Measurements from ENCODE around the gene CBLIF. TPM values are rescaled to one million over a fixed set of nuclear protein-coding genes. Genes with fewer than 3 reads are reported as not detected.

The CBLIF gene
- total RNA-seq, 2 experiments from 2014 or later, result not detected

DNA sequence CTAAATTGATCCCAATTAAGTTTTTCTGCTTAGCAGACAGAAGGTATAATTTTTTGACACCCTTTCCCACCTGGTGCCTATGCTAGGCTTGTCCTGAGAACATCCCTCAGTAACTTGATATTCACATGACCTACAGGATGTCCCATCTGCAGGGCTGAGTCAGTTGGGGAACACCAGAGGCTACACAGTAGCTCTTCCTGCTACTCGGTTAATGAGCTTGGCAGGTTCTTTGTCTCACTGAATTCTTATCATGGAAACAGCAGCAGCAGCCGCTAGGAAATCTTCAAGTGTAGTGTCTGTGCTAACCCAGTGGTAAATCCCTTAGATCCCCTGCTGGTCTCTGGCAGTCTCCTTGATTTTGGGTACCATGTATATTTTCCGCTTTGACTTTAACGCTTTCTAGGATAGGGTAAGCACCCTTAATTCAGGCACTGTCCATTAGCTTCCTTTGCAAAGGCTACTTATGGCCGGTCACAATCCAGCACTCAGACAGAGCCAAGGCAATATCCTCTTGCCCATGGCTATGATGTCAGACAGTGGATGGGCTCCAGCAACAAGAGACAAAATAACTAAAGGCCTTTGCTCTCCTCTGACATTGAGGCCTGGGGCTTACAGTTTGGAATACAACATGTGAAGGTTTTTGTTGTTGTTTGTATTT lies 43.2 kb downstream of the CBLIF start:
- Mint-ChIP-seq H3K4me1 (ENCODE audit: low read depth) (no peaks in the 10 kb centered on the region), H3K27me3 (no peaks in the 10 kb centered on the region), H3K9me3 (no peaks in the 10 kb centered on the region), H3K4me3 (no peak overlapping the region), H3K27ac (no peak overlapping the region), H3K36me3 (ENCODE audit: low read depth) (peaks cover 14% of the 10 kb centered on the region)
- DNase-seq (no peak), ATAC-seq (peak; percentile 34)
- TF ChIP-seq, protein P1, sequence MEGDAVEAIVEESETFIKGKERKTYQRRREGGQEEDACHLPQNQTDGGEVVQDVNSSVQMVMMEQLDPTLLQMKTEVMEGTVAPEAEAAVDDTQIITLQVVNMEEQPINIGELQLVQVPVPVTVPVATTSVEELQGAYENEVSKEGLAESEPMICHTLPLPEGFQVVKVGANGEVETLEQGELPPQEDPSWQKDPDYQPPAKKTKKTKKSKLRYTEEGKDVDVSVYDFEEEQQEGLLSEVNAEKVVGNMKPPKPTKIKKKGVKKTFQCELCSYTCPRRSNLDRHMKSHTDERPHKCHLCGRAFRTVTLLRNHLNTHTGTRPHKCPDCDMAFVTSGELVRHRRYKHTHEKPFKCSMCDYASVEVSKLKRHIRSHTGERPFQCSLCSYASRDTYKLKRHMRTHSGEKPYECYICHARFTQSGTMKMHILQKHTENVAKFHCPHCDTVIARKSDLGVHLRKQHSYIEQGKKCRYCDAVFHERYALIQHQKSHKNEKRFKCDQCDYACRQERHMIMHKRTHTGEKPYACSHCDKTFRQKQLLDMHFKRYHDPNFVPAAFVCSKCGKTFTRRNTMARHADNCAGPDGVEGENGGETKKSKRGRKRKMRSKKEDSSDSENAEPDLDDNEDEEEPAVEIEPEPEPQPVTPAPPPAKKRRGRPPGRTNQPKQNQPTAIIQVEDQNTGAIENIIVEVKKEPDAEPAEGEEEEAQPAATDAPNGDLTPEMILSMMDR (IDR thresholded peaks at IDR 0.05), result no peak
- POLR2A ChIA-PET, result interaction anchor here (1.0 to 1.3 kb wide), 2 partner anchors 8 to 24 kb away, joined by 4 to 5 read pairs; partner anchors contain the start of gene MRPL16
- intact Hi-C loops (cut with micrococcal nuclease), result loop anchor here (1.0 to 10.0 kb wide), 3 partner anchors 48 to 257 kb away; no protein-coding TSS in a partner anchor
- CTCF ChIA-PET, result interaction anchor here (0.6 to 5.2 kb wide), 13 partner anchors 8 to 265 kb away, joined by 3 to 92 read pairs (median 5); partner anchors contain the start of genes MRPL16 and STX3

DNA sequence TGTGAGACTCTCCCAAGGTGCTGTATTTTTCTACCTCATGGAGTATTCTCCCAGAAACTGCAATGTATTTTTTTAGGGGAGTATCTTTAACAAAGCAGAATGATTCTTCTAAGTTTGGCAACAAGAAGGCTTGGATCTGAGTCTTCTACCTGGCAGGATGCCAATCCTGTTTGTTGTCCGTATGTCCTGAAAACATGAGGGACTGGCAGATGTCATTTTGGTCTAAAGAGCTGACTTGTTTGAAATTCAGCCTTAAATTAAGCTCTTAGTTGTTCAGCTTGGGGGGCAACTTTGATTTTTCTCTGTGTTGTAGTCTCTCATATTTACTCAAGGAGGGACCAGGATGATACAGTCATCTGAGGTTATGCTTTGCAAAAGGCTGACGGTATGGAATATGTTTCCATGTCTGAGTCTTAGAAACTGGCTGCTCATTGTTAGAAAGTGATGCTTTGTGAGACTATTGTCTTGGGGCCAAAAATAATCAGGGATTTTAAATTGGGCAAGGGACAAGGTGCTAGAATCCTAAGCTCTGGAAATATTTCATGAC lies 44.1 kb downstream of the CBLIF start:
- intact Hi-C loops (cut with micrococcal nuclease), result loop anchor here (10.0 kb wide), 2 partner anchors 126 to 256 kb away; no protein-coding TSS in a partner anchor
- ChIA-PET POLR2A (interaction anchor here (1.0 to 1.3 kb wide), 2 partner anchors 9 to 23 kb away, joined by 4 to 5 read pairs; partner anchors contain the start of gene MRPL16), CTCF (interaction anchor here (0.6 to 5.2 kb wide), 12 partner anchors 9 to 264 kb away, joined by 3 to 92 read pairs (median 6); partner anchors contain the start of genes MRPL16 and STX3)

DNA sequence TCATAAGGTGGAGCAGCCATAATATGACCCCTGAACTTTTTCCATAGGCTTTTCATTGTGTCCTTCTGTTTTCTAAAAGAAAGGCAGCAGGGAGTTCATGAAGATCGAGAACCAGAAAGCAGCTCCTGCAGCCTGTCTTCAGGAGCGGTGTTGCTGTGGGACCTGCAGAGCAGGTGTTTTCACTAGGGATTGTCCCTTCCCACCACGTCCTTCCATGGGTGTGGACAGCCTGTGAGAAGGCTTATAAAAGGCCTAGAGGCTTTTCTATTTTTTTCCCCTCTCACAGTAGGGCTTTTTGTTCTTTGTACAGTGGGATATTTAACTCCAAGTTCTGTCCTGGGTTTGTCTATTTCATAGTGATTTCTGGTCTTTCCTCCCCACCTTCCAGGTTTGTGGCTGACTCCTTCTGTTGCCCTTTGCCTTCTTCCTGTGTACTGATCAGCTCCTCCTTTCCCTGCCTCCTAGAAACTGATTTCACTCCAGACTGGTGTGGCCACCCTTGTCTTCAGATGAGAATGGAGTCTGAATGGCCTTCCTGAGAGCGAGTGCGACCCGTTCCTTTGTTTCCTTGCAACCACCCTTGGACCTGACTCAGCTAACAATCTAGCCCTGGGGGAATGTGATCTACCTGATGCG lies 44.8 kb downstream of the CBLIF start:
- H3K9me3 Mint-ChIP-seq, result no peaks in the 10 kb centered on the region
- H3K27me3 Mint-ChIP-seq, result no peaks in the 10 kb centered on the region
- TF ChIP-seq, protein P1 (IDR thresholded peaks at IDR 0.05), result no peak
- DNase-seq (no peak), ATAC-seq (no peak)
- ChIA-PET POLR2A (interaction anchor here (0.6 kb wide), 1 partner anchor 17 kb away, joined by 3 read pairs; no protein-coding TSS in a partner anchor), CTCF (interaction anchor here (0.9 to 5.2 kb wide), 5 partner anchors 10 to 263 kb away, joined by 3 to 92 read pairs (median 8); partner anchors contain the start of genes MRPL16 and STX3)
- no peaks in the 10 kb centered on the region for H3K4me1 Mint-ChIP-seq (ENCODE audit: low read depth)
- no peak overlapping the region for H3K27ac Mint-ChIP-seq
- H3K36me3 Mint-ChIP-seq (ENCODE audit: low read depth), result peaks cover 6% of the 10 kb centered on the region
- intact Hi-C loops (cut with micrococcal nuclease), result loop anchor here (10.0 kb wide), 2 partner anchors 126 to 256 kb away; no protein-coding TSS in a partner anchor
- H3K4me3 Mint-ChIP-seq, result no peak overlapping the region

More for the DNA sequence above, 44.1 kb downstream of the CBLIF start:
- DNase-seq (no peak), ATAC-seq (no peak)
- Mint-ChIP-seq H3K4me1 (ENCODE audit: low read depth) (no peaks in the 10 kb centered on the region), H3K9me3 (no peaks in the 10 kb centered on the region), H3K27ac (no peak overlapping the region), H3K27me3 (no peaks in the 10 kb centered on the region), H3K36me3 (ENCODE audit: low read depth) (peaks cover 6% of the 10 kb centered on the region), H3K4me3 (no peak overlapping the region)
- TF ChIP-seq, protein P1 (IDR thresholded peaks at IDR 0.05), result no peak

DNA sequence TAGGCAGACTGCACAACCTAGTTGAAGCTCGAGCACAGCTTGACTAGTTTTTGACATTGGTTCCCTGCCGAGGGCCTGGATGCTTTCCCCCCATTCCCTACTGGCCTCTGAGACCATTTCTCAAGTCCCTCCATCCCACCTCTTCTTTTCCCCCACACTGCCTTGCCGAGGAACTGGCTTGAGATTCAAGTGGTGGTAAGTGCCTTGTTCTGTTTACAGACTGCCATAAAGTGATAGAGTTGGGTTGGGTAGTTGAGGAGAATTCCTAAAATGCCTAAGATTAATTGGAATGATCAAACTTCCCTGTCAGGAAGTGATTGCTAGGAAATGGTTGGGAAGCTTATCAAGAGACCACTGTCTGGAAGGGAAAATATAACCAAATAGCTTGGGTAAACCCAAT lies 50.9 kb downstream of the CBLIF start:
- H3K4me1 Mint-ChIP-seq (ENCODE audit: low read depth), result no peaks in the 10 kb centered on the region
- peaks cover 6% of the 10 kb centered on the region for H3K36me3 Mint-ChIP-seq (ENCODE audit: low read depth)
- POLR2A ChIA-PET, result no interaction called here
- no peaks in the 10 kb centered on the region for H3K9me3 Mint-ChIP-seq
- H3K27me3 Mint-ChIP-seq, result no peaks in the 10 kb centered on the region
- DNase-seq, result no peak
- H3K27ac Mint-ChIP-seq, result no peak overlapping the region
- TF ChIP-seq, protein P1 (IDR thresholded peaks at IDR 0.05), result no peak
- H3K4me3 Mint-ChIP-seq, result no peak overlapping the region
- intact Hi-C loops (cut with micrococcal nuclease), result no loop called here
- CTCF ChIA-PET, result no interaction called here
- no peak for ATAC-seq

Data from activated CD8-positive, alpha-beta T cell treated with anti-CD3 and anti-CD28 coated beads for 36 hours (primary cell).